Uterus (tissue), 4 donors: ENCODE measurements around the gene BRINP3. TPM values are rescaled to one million over a fixed set of nuclear protein-coding genes. Genes with fewer than 3 reads are reported as not detected.

Experiments
- DNase-seq, 2 donors: peaks; one replicate each; pipeline ENCODE4 v3.0.0-alpha.2; 2019 to 2020
- H3K27ac ChIP-seq, 2 donors: fragments of 200-600 bp; sonication (generic); 1 replicate in 1 of 2; 2 replicates in 1 of 2; pipeline ENCODE4 v1.5.1; 2016 to 2018
- H3K27me3 ChIP-seq, 2 donors: fragments of 200-600 bp; sonication (generic); one replicate each; pipeline ENCODE4 v1.5.1; 2018 to 2019; ENCODE audit warnings: control low read depth in 1 of 2
- H3K36me3 ChIP-seq, 2 donors: fragments of 200-600 bp; sonication (generic); one replicate each; pipeline ENCODE4 v1.5.1; 2019; ENCODE audit warnings: control low read depth in 1 of 2
- H3K4me1 ChIP-seq, 2 donors: fragments of 200-600 bp; sonication (generic); one replicate each; pipeline ENCODE4 v1.5.1; 2018 to 2019; ENCODE audit warnings: control low read depth in 1 of 2
- H3K4me3 ChIP-seq, 2 donors: fragments of 200-600 bp; sonication (generic); 1 replicate in 1 of 2; 2 replicates in 1 of 2; pipeline ENCODE4 v1.5.1; 2018 to 2019; ENCODE audit warnings: mild to moderate bottlenecking in 1 of 2
- H3K9me3 ChIP-seq, 2 donors: fragments of 200-600 bp; sonication (generic); one replicate each; pipeline ENCODE4 v1.5.1; 2019; ENCODE audit warnings: control low read depth in 1 of 2
- POLR2A ChIP-seq, 2 donors: fragments of 450-650 bp; IDR thresholded peaks; one replicate each; pipeline ENCODE4 v1.6.1; 2016; ENCODE audit warnings: antibody characterized with exemption in 2 of 2, mild to moderate bottlenecking in 1 of 2, moderate library complexity in 1 of 2
- intact Hi-C: fragments of 100-400 bp; cut with DNase I; formaldehyde crosslinking; loops from one replicate; pipeline ENCODE4 v1.15.1; 2023; ENCODE audit warnings: low total_unique reads
- total RNA-seq, 4 donors: library from RNA; depleted of rRNA in 3 of 4; stranded (reverse); fragments of >200 nt in 3 of 4; gene quantifications; one replicate each; pipeline versions ENCODE4 v1.1.0 to v1.2.4, GENCODE V29; 2014 to 2023
- TF ChIP-seq, protein P1 (sequence below), 4 experiments: fragments of 200-600 bp in 2 of 4; fragments of 450-650 bp in 2 of 4; sonication (generic) in 2 of 4; IDR thresholded peaks; one replicate each; pipeline ENCODE4 v1.5.1; 2016 to 2019; ENCODE audit warnings: antibody characterized with exemption in 4 of 4, mild to moderate bottlenecking in 2 of 4, moderate library complexity in 1 of 4
- donor health status: DM: yes; HTN: yes; CAD: no.

Gene BRINP3
- total RNA-seq, 4 donors from 2014 or later, result under 0.01 to 39.7 (median 0.76) TPM; not detected in 1

DNA sequence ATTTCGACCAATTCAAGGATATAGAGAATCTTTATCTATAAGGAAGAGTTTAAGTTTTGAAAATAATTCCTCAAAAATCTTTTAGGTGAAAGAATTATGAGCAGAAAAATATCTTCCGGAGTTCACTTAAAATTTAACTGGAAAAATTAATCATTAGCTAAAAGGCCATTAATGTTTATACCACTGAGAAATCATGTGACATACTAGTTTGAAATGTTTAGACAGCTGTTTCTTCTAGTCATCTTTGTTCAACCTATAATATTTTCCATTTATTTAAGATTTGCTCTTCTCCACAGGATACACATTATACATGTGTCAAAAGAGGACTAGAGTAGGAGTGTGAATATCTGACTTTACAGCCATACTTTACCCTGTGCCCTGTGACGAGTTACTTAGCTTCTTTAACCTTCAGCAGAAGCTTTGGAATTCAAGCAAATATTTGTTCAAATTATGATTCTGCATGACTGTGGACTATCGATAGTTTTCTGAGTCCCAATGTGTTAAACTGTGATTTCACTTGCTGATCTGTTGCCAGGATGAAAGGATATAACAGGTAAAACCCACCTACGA lies 374.8 kb downstream of the BRINP3 start:
- no peak overlapping the region for H3K27ac ChIP-seq
- no peaks in the 10 kb centered on the region for H3K4me1 ChIP-seq
- no peak for DNase-seq
- intact Hi-C loops, result no loop called here
- no peaks in the 10 kb centered on the region for H3K36me3 ChIP-seq
- no peaks in the 10 kb centered on the region for H3K27me3 ChIP-seq
- no peak for TF ChIP-seq POLR2A (IDR thresholded peaks at IDR 0.05)
- TF ChIP-seq, protein P1, sequence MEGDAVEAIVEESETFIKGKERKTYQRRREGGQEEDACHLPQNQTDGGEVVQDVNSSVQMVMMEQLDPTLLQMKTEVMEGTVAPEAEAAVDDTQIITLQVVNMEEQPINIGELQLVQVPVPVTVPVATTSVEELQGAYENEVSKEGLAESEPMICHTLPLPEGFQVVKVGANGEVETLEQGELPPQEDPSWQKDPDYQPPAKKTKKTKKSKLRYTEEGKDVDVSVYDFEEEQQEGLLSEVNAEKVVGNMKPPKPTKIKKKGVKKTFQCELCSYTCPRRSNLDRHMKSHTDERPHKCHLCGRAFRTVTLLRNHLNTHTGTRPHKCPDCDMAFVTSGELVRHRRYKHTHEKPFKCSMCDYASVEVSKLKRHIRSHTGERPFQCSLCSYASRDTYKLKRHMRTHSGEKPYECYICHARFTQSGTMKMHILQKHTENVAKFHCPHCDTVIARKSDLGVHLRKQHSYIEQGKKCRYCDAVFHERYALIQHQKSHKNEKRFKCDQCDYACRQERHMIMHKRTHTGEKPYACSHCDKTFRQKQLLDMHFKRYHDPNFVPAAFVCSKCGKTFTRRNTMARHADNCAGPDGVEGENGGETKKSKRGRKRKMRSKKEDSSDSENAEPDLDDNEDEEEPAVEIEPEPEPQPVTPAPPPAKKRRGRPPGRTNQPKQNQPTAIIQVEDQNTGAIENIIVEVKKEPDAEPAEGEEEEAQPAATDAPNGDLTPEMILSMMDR (IDR thresholded peaks at IDR 0.05), result no peak
- H3K9me3 ChIP-seq, result no peaks in the 10 kb centered on the region
- no peak overlapping the region for H3K4me3 ChIP-seq

GRCh38 chr1:190101756-190102155 lies 375.9 kb downstream of the BRINP3 start:
- Histone ChIP-seq H3K27me3 (no peaks in the 10 kb centered on the region), H3K4me1 (no peaks in the 10 kb centered on the region), H3K9me3 (no peaks in the 10 kb centered on the region), H3K36me3 (no peaks in the 10 kb centered on the region), H3K4me3 (no peak overlapping the region), H3K27ac (no peak overlapping the region)
- intact Hi-C loops, result no loop called here
- TF ChIP-seq, protein P1 (IDR thresholded peaks at IDR 0.05), result no peak
- no peak for TF ChIP-seq POLR2A (IDR thresholded peaks at IDR 0.05)
- no peak for DNase-seq

GRCh38 chr1:190098756-190099155 lies 378.9 kb downstream of the BRINP3 start:
- no peaks in the 10 kb centered on the region for H3K9me3 ChIP-seq
- H3K4me1 ChIP-seq, result no peaks in the 10 kb centered on the region
- H3K36me3 ChIP-seq, result no peaks in the 10 kb centered on the region
- H3K27me3 ChIP-seq, result no peaks in the 10 kb centered on the region
- intact Hi-C loops, result no loop called here
- H3K27ac ChIP-seq, result no peak overlapping the region
- no peak overlapping the region for H3K4me3 ChIP-seq
- TF ChIP-seq, protein P1 (IDR thresholded peaks at IDR 0.05), result no peak
- no peak for TF ChIP-seq POLR2A (IDR thresholded peaks at IDR 0.05)
- no peak for DNase-seq

DNA sequence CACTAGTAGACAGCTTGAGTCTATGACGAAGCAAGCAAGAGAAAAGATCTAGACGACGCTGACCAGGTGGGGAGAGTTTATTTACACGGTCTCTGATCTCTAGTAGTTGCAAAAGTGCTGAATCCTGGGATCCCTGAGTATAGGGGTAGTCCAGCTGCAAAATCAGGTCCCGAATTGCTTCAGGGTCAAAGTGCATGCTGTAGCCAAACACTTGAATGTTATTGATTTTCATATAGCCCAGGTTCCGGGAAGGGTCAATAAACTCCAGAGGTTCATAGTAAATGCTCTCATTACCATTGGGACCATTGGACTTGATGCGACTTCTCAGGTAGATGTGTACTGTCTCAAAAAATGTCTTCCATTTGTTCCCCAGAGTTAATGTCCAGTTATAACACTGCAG lies 379.6 kb downstream of the BRINP3 start:
- Histone ChIP-seq H3K9me3 (no peaks in the 10 kb centered on the region), H3K4me3 (no peak overlapping the region), H3K36me3 (no peaks in the 10 kb centered on the region), H3K4me1 (no peaks in the 10 kb centered on the region), H3K27ac (no peak overlapping the region), H3K27me3 (no peaks in the 10 kb centered on the region)
- TF ChIP-seq POLR2A (IDR thresholded peaks at IDR 0.05), result no peak
- TF ChIP-seq, protein P1 (IDR thresholded peaks at IDR 0.05), result no peak
- intact Hi-C loops, result no loop called here
- no peak for DNase-seq

DNA sequence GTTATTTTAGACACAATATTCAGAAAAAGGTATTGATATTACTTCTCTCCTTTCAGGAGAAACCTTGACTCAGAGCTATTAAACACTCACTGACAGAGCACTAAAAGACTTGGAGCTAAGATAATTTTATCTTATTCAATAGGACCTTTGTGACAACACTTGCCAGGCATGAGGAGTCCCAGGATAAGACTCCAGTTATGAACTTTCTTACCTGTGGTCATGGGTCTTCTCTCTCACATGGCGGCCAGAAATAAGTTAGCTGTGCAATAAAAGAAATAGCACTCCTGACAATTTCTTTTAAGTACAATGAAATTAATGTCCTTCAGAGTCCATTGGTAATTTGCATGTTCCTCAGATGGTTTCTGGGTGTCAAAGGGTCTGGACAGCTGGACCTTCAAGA lies 382.1 kb downstream of the BRINP3 start:
- Histone ChIP-seq H3K4me3 (no peak overlapping the region), H3K27me3 (no peaks in the 10 kb centered on the region), H3K36me3 (no peaks in the 10 kb centered on the region), H3K27ac (no peak overlapping the region), H3K9me3 (no peaks in the 10 kb centered on the region), H3K4me1 (no peaks in the 10 kb centered on the region)
- intact Hi-C loops, result no loop called here
- DNase-seq, result no peak
- no peak for TF ChIP-seq POLR2A (IDR thresholded peaks at IDR 0.05)
- TF ChIP-seq, protein P1 (IDR thresholded peaks at IDR 0.05), result no peak
